Muscle of leg (tissue), 11 donors: Measurements from ENCODE around the gene MMP25. TPM values are rescaled to one million over a fixed set of nuclear protein-coding genes. Genes with fewer than 3 reads are reported as not detected.
"Not testable (repeated sequence)": the region's sequence is repeated elsewhere in the genome, so short reads cannot be mapped to it uniquely, and the experiment has no call there.

Source experiments
- DNase-seq: peaks from one replicate; pipeline ENCODE4 v3.0.0; 2013
- H3K27ac ChIP-seq: one replicate; pipeline ENCODE4 v1.5.1; 2013; ENCODE audit warnings: mild to moderate bottlenecking, low read length, control low read depth
- H3K27me3 ChIP-seq: one replicate; pipeline ENCODE4 v1.6.1; 2013; ENCODE audit warnings: low read length; ENCODE audit not compliant: control insufficient read depth, insufficient read depth
- H3K36me3 ChIP-seq: one replicate; pipeline ENCODE4 v1.6.1; 2013; ENCODE audit warnings: low read length; ENCODE audit not compliant: control insufficient read depth, insufficient read depth
- H3K4me1 ChIP-seq: one replicate; pipeline ENCODE4 v1.6.1; 2013; ENCODE audit warnings: low read length; ENCODE audit not compliant: control insufficient read depth, insufficient read depth
- H3K4me3 ChIP-seq: one replicate; pipeline ENCODE4 v1.5.1; 2013; ENCODE audit warnings: low read length, control low read depth
- H3K9me3 ChIP-seq: replicated peaks from 2 replicates; pipeline ENCODE4 v1.6.1; 2013; ENCODE audit warnings: low read depth, low read length; ENCODE audit not compliant: control insufficient read depth
- WGBS: methylation state at CpG from one replicate; pipeline ENCODE4 v1.1.5; 2013; ENCODE audit warnings: missing lambda C conversion rate; ENCODE audit not compliant: insufficient coverage; 5-methylcytosine and 5-hydroxymethylcytosine counted together
- polyA plus RNA-seq, 8 donors: library from polyadenylated mRNA; unstranded; fragments of 120-200 nt; gene quantifications; one replicate each; pipeline versions ENCODE4 v1.2.1 to v1.2.3, GENCODE V29; 2013; ENCODE audit warnings: inconsistent platforms in 1 of 8, low replicate concordance in 1 of 8; ENCODE audit not compliant: insufficient read length in 8 of 8, insufficient read depth in 1 of 8
- total RNA-seq: library from RNA; stranded (reverse); fragments of 120-200 nt; gene quantifications from one replicate; pipeline ENCODE4 v1.2.4, GENCODE V29; 2013

Gene MMP25
- total and polyA plus RNA-seq, 9 donors = 0.58 to 3.0 (median 1.7) TPM

- Histone ChIP-seq H3K4me3 (no peak overlapping the region), H3K4me1 (peaks cover 14% of the 10 kb centered on the region), H3K27me3 (peaks cover 88% of the 10 kb centered on the region), H3K9me3 (no peaks in the 10 kb centered on the region), H3K36me3 (no peaks in the 10 kb centered on the region), H3K27ac (no peak overlapping the region)
- DNase-seq = no peak
- WGBS = no CpG with 5 or more reads among the region's 3 CpGs
Observed at GRCh38 chr16:3042376-3042775, 4.0 kb upstream of the MMP25 start.

DNA sequence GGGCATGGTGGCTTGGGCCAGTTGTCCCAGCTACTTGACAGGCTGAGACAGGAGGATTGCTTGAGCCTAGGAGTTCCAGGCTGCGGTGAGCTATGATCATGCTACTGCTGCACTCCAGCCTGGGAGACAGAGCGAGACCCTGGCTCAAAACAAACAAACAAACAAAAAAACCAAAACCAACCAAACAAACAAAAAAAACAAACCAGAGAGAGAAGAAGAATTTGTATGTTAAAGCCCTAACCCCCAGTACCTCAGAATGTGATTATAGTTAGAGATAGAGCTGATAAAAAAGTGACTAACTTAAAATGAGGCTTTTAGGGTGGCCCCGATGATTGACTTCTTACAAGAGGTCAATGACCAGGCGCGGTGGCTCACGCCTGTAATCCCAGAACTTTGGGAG lies 1.7 kb upstream of the MMP25 start:
- Histone ChIP-seq H3K27me3 (peaks cover 88% of the 10 kb centered on the region), H3K36me3 (no peaks in the 10 kb centered on the region), H3K9me3 (no peaks in the 10 kb centered on the region), H3K27ac (no peak overlapping the region), H3K4me3 (no peak overlapping the region), H3K4me1 (peaks cover 14% of the 10 kb centered on the region)
- 91% methylated on average over 4 of the region's 6 CpGs for WGBS
- DNase-seq = no peak

DNA sequence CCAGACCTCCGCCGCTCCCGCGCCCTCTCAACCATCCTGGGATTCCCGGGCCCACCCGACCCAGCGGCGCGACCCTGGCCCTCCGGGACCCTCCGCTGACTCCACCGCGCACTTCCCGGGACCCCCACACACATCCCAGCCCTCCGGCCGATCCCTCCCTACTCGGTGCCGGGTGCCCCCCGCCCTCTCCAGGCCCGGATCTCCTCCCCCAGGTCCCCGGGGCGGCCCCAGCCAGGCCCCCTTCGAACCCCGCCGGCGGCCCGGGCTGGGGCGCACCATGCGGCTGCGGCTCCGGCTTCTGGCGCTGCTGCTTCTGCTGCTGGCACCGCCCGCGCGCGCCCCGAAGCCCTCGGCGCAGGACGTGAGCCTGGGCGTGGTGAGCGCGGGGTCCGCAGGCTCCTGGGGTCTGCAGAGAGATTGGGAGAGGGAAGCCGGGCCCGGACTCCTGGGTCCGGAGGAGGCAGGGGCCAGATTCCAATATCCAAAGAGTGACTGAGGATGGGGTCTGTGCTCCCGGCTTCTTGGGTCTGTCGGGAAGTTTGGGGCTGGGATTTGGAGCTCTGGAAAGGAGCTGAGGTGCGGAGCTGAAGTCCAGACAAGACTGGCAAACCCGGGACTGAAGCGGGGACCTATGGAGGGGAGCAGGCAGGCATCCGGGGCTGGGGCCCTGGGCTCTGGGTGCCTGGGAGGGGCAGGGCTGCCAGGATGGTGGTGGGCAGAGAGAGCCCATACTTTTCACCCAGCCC lies 453 bp downstream of the MMP25 start:
- peak overlapping the region; percentile 43 for H3K4me3 ChIP-seq
- H3K27ac ChIP-seq = no peak overlapping the region
- WGBS = 2% methylated on average over 43 of the region's 54 CpGs
- no peaks in the 10 kb centered on the region for H3K9me3 ChIP-seq
- H3K27me3 ChIP-seq = peaks cover 90% of the 10 kb centered on the region
- no peaks in the 10 kb centered on the region for H3K36me3 ChIP-seq
- no peak for DNase-seq
- H3K4me1 ChIP-seq = peaks cover 14% of the 10 kb centered on the region

GRCh38 chr16:3047387-3047720 lies 993 bp downstream of the MMP25 start:
- DNase-seq = no peak
- H3K27me3 ChIP-seq = peaks cover 85% of the 10 kb centered on the region
- H3K9me3 ChIP-seq = no peaks in the 10 kb centered on the region
- no peaks in the 10 kb centered on the region for H3K36me3 ChIP-seq
- WGBS = 8% methylated on average over 13 of the region's 13 CpGs
- H3K4me3 ChIP-seq = no peak overlapping the region
- no peak overlapping the region for H3K27ac ChIP-seq
- H3K4me1 ChIP-seq = peaks cover 14% of the 10 kb centered on the region

DNA sequence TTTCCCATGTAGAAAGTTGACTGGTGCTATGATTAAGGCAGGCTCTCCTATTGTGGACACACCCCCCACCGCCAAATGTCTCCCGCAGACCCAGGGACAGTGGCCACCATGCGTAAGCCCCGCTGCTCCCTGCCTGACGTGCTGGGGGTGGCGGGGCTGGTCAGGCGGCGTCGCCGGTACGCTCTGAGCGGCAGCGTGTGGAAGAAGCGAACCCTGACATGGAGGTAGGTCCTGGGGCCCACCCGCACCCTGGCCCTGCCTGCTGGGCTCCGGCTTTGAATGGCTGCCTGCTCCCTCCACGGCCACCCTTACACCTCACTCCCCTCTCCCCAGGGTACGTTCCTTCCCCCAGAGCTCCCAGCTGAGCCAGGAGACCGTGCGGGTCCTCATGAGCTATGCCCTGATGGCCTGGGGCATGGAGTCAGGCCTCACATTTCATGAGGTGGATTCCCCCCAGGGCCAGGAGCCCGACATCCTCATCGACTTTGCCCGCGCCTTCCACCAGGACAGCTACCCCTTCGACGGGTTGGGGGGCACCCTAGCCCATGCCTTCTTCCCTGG lies 3.6 kb downstream of the MMP25 start:
- H3K4me1 ChIP-seq = peaks cover 14% of the 10 kb centered on the region
- H3K27ac ChIP-seq = no peak overlapping the region
- H3K27me3 ChIP-seq = peaks cover 59% of the 10 kb centered on the region
- WGBS = 73% methylated on average over 18 of the region's 26 CpGs
- no peaks in the 10 kb centered on the region for H3K9me3 ChIP-seq
- H3K4me3 ChIP-seq = no peak overlapping the region
- H3K36me3 ChIP-seq = peaks cover 3% of the 10 kb centered on the region
- no peak for DNase-seq

- H3K27ac ChIP-seq = no peak overlapping the region
- H3K9me3 ChIP-seq = no peaks in the 10 kb centered on the region
- peaks cover 55% of the 10 kb centered on the region for H3K27me3 ChIP-seq
- peaks cover 12% of the 10 kb centered on the region for H3K4me1 ChIP-seq
- no peak overlapping the region for H3K4me3 ChIP-seq
- H3K36me3 ChIP-seq = peaks cover 3% of the 10 kb centered on the region
- no CpG with 5 or more reads among the region's 5 CpGs for WGBS
- no peak for DNase-seq
Observed at GRCh38 chr16:3050487-3050886, 4.1 kb downstream of the MMP25 start.

DNA sequence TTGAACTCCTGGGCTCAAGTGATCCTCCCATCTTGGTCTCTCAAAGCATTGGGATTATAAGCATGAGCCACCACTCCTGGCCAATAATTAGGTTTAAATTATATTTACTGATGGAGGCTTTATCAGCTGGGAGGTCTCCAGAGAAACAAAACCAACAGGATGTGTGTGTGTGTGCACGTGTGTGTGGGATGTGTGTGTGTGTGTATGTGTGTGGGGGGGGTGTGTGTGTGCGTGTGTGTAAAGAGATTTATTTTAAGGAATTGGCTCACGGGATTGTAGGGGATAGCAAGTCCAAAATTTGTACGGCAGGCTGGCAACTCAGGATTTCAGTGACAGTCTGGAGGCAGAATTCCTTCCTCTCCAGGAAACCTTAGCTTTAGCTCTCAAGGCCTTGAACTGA lies 4.6 kb downstream of the MMP25 start:
- WGBS = 33% methylated on average over 1 of the region's 4 CpGs

DNA sequence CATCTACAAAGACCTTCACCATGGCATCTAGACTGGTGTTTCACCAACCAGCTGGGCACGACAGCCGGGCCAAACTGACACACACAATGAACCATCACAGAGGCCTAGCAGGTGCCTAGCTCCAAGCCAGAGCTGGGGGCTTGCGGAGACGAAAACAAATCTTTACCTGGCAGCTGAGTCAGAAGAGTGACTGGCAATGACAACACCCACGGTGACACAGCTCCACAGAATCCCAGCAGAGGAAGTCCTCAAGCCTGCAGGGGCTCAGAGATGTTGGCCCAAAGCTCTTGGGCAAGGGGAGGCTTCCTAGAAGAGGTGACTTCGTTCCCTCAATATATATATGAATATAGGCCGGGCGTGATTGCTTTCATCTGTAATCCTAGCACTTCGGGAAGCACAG lies 5.1 kb downstream of the MMP25 start:
- Histone ChIP-seq H3K4me1 (peaks cover 4% of the 10 kb centered on the region), H3K4me3 (no peak overlapping the region), H3K36me3 (peaks cover 3% of the 10 kb centered on the region), H3K9me3 (no peaks in the 10 kb centered on the region), H3K27ac (no peak overlapping the region), H3K27me3 (peaks cover 45% of the 10 kb centered on the region)
- no peak for DNase-seq
- WGBS = 64% methylated on average over 3 of the region's 9 CpGs

More for the DNA sequence above, 4.6 kb downstream of the MMP25 start:
- Histone ChIP-seq H3K4me3 (no peak overlapping the region), H3K27me3 (peaks cover 49% of the 10 kb centered on the region), H3K4me1 (peaks cover 8% of the 10 kb centered on the region), H3K27ac (no peak overlapping the region), H3K9me3 (no peaks in the 10 kb centered on the region), H3K36me3 (peaks cover 3% of the 10 kb centered on the region)
- DNase-seq = no peak

DNA sequence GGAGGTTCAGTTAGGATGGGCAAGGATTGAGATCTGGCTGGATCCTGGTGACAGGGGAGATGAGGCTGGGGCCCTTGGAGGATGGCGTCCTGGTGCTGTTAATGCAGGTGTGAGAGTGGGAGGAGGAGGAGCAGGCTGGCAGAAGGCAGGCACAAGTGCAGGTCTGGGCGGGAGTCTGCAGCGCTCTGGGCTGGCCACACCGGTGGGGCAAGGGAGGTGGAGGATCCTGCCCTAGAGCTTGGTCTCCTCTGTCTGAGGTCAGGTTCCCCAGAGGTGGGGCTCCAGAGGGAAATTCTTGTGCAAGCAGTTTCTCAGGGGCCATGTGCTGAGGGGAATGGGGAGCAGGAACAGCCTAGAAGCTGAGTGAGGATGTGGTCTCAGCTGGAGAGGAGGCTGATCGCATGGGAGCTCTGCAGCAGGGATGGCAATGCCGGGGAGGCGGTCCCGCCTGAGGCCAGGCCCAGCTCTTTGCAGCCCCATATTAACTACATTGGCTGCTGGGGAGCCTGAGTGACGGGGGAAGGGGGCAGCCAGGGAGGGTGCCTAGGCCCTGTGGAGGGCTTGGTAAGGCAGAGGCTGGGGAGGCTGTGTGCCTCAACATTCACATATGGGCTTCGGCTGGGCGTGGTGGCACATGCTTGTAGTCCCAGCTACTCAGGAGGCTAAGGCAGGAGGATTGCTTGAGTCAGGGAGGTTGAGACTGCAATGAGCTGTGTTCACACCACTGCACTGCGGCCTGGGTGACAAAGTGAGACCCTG lies 6.4 kb downstream of the MMP25 start:
- H3K27ac ChIP-seq, H3K4me1 ChIP-seq, H3K4me3 ChIP-seq, DNase-seq, H3K36me3 ChIP-seq, H3K9me3 ChIP-seq: not testable (repeated sequence)
- peaks cover 36% of the 10 kb centered on the region for H3K27me3 ChIP-seq
- no CpG with 5 or more reads among the region's 12 CpGs for WGBS

DNA sequence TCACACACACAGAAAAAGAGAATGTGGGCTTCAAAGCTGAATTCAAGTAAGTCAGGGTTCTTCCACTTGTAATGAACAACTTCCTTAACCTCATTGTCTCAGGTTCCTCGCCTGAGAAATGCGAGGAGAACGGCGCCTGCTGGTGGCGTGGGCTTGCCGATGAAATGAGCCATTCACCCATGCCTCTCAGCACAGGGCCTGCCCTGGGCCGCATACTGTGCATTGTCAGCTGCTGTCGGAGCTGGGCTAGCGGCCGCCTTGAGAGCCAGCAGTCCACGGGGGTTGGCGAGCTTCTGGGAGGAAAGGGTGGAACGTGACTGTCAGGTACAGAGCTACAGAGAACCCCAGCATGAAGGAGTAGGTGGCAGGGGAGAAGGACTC lies 7.0 kb downstream of the MMP25 start:
- H3K4me3 ChIP-seq, H3K27ac ChIP-seq, DNase-seq, H3K36me3 ChIP-seq, H3K4me1 ChIP-seq, H3K9me3 ChIP-seq: not testable (repeated sequence)
- peaks cover 32% of the 10 kb centered on the region for H3K27me3 ChIP-seq
- WGBS = 80% methylated on average over 4 of the region's 13 CpGs
